A204.1 (cell line): ENCODE results near the gene TFAP2C.
"Not testable (repeated sequence)": the region's sequence is repeated elsewhere in the genome, so short reads cannot be mapped to it uniquely, and the experiment has no call there.

ENCODE experiments used
- FAIRE-seq: peaks from 2 replicates; lab custom pipeline; 2012; peaks lifted over from hg19 to GRCh38; lab: Jason Lieb, UNC

Gene TFAP2C

GRCh38 chr20:56617489-56617888 is 11.6 kb upstream of the TFAP2C start:
- no peak for FAIRE-seq

- FAIRE-seq = no peak
These were observed 7.4 kb upstream of the TFAP2C start for GRCh38 chr20:56621730-56622129.

- not testable (repeated sequence) for FAIRE-seq
These were observed 5.2 kb upstream of the TFAP2C start for GRCh38 chr20:56623930-56624329.

GRCh38 chr20:56624786-56625681 is 4.1 kb upstream of the TFAP2C start:
- no peak for FAIRE-seq

GRCh38 chr20:56625837-56626236 is 3.3 kb upstream of the TFAP2C start:
- FAIRE-seq = no peak

- no peak for FAIRE-seq
These were observed 2.6 kb upstream of the TFAP2C start for GRCh38 chr20:56626367-56627121.

GRCh38 chr20:56627122-56628014 is 1.7 kb upstream of the TFAP2C start:
- FAIRE-seq = no peak

GRCh38 chr20:56628015-56628872 is 862 bp upstream of the TFAP2C start:
- FAIRE-seq = no peak

GRCh38 chr20:56629464-56630085 is 469 bp downstream of the TFAP2C start:
- no peak for FAIRE-seq

- no peak for FAIRE-seq
These were observed 984 bp downstream of the TFAP2C start for GRCh38 chr20:56630086-56630493.

GRCh38 chr20:56630506-56631317 is 1.6 kb downstream of the TFAP2C start:
- no peak for FAIRE-seq

GRCh38 chr20:56631318-56631989 is 2.3 kb downstream of the TFAP2C start:
- FAIRE-seq = no peak

GRCh38 chr20:56631990-56632327 is 2.9 kb downstream of the TFAP2C start:
- FAIRE-seq = no peak

GRCh38 chr20:56634307-56634706 is 5.2 kb downstream of the TFAP2C start:
- FAIRE-seq = no peak

GRCh38 chr20:56634735-56635385 is 5.8 kb downstream of the TFAP2C start:
- no peak for FAIRE-seq

- no peak for FAIRE-seq
These were observed 7.6 kb downstream of the TFAP2C start for GRCh38 chr20:56636716-56637115.

GRCh38 chr20:56637576-56637975 is 8.5 kb downstream of the TFAP2C start:
- no peak for FAIRE-seq

GRCh38 chr20:56646599-56646998 is 17.5 kb downstream of the TFAP2C start:
- FAIRE-seq = no peak

GRCh38 chr20:56653211-56653610 is 24.1 kb downstream of the TFAP2C start:
- FAIRE-seq = no peak
